K562 (cell line): ENCODE measurements around the gene TOR1A. TPM values are rescaled to one million over a fixed set of nuclear protein-coding genes. Genes with fewer than 3 reads are reported as not detected.

Experiments
- ATAC-seq: fragments of 200-7000 bp; cut with Tn5 transposase; 3 replicates; pipeline ENCODE4 v1.9.1; 2020; ENCODE audit warnings: moderate library complexity
- BruUV-seq: library from RNA; stranded (reverse); fragments of 400-500 nt; replicated peaks from 2 replicates; lab custom pipeline; 2021; lab: Mats Ljungman, UMichigan
- CTCF ChIA-PET: fragments of 300-600 bp; formaldehyde crosslinking; extraction: SDS; loops from one replicate; lab custom pipeline; 2021; ENCODE audit warnings: low intra/inter-chr PET ratio; lab: Yijun Ruan, JAX
- POLR2A ChIA-PET: fragments of 300-600, 350-650 bp; sonication (Branson Sonifier 250); formaldehyde crosslinking; extraction: SDS; loops from one replicate; lab custom pipeline; 2021; ENCODE audit warnings: antibody characterized with exemption, inconsistent platforms; lab: Yijun Ruan, JAX
- DNase-seq, 4 experiments: peaks; one replicate each; pipeline versions ENCODE4 v3.0.0 to v3.0.0-alpha.2; 2011 to 2018; ENCODE audit warnings: low spot score in 3 of 4, mixed read lengths in 3 of 4; ENCODE audit errors: extremely low read depth in 1 of 4
- FAIRE-seq: peaks from 2 replicates; lab custom pipeline; 2011; peaks lifted over from hg19 to GRCh38; lab: Jason Lieb, UNC
- H2AFZ ChIP-seq: 2 replicates; pipeline ENCODE4 v1.6.0; 2011; ENCODE audit warnings: low read depth, low read length, control low read depth, inconsistent platforms
- H3K27ac ChIP-seq: fragments of 200-600 bp; 3 replicates; pipeline ENCODE4 v1.8.0; 2011; ENCODE audit warnings: low read depth, mild to moderate bottlenecking, control low read depth, inconsistent platforms, low read length, moderate library complexity, mixed read lengths; ENCODE audit errors: extremely low read depth
- H3K27me3 ChIP-seq, 2 experiments: fragments of 300-600 bp in 1 of 2; 2 replicates in 1 of 2; 3 replicates in 1 of 2; pipeline versions ENCODE4 v1.6.0 to v1.8.0; 2011; ENCODE audit warnings: inconsistent platforms in 2 of 2, low read length in 2 of 2, mild to moderate bottlenecking in 1 of 2, mixed read lengths in 1 of 2, moderate library complexity in 1 of 2; ENCODE audit not compliant: control insufficient read depth in 2 of 2, insufficient read depth in 2 of 2
- H3K36me3 ChIP-seq: fragments of 300-600 bp; 3 replicates; pipeline ENCODE4 v1.8.0; 2011; ENCODE audit warnings: mild to moderate bottlenecking, low read length, inconsistent platforms; ENCODE audit not compliant: control insufficient read depth, insufficient read depth
- H3K4me1 ChIP-seq, 2 experiments: fragments of 200-600 bp in 1 of 2; replicated peaks in 1 of 2; 2 replicates in 1 of 2; 3 replicates in 1 of 2; pipeline versions ENCODE4 v1.5.1 to v1.8.0; 2011; ENCODE audit warnings: inconsistent platforms in 2 of 2, low read length in 2 of 2, mild to moderate bottlenecking in 1 of 2, mixed read lengths in 1 of 2, moderate library complexity in 1 of 2; ENCODE audit not compliant: control insufficient read depth in 2 of 2, insufficient read depth in 2 of 2
- H3K4me2 ChIP-seq: 2 replicates; pipeline ENCODE4 v1.6.1; 2011; ENCODE audit warnings: low read length, control low read depth, inconsistent platforms, mixed read lengths; ENCODE audit not compliant: insufficient read depth
- H3K4me3 ChIP-seq: fragments of 200-600 bp; sonication (generic), shearing (Covaris generic); 2 replicates; pipeline ENCODE4 v1.5.1; 2016; ENCODE audit warnings: control low read depth, inconsistent platforms
- H3K79me2 ChIP-seq: fragments of 200-600 bp; 3 replicates; pipeline ENCODE4 v1.8.0; 2011; ENCODE audit warnings: low read length, inconsistent platforms; ENCODE audit not compliant: control insufficient read depth, insufficient read depth
- H3K9ac ChIP-seq, 2 experiments: 2 replicates each; pipeline versions ENCODE4 v1.6.0 to v1.6.1; 2011; ENCODE audit warnings: low read depth in 2 of 2, low read length in 2 of 2, control low read depth in 1 of 2, inconsistent platforms in 1 of 2, mild to moderate bottlenecking in 1 of 2, mixed read lengths in 1 of 2; ENCODE audit not compliant: insufficient read depth in 1 of 2
- H3K9me1 ChIP-seq: one replicate; pipeline ENCODE4 v1.6.0; 2011; ENCODE audit warnings: inconsistent platforms, mild to moderate bottlenecking, low read length, moderate library complexity; ENCODE audit not compliant: control insufficient read depth, insufficient read depth
- H3K9me3 ChIP-seq: replicated peaks from 2 replicates; pipeline ENCODE4 v1.5.1; 2011; ENCODE audit warnings: low read depth, low read length, inconsistent platforms; ENCODE audit not compliant: control insufficient read depth, insufficient read depth
- H4K20me1 ChIP-seq: replicated peaks from 2 replicates; pipeline ENCODE4 v1.6.1; 2011; ENCODE audit warnings: low read length, inconsistent platforms, mixed read lengths; ENCODE audit not compliant: control insufficient read depth, insufficient read depth
- ADNP ChIP-seq: fragments of 200-800 bp; sonication (Bioruptor generic); IDR thresholded peaks from 2 replicates; pipeline ENCODE4 v1.6.1; 2016; ENCODE audit warnings: missing genetic modification characterization, missing compliant biosample characterization
- ATF1 ChIP-seq, 2 experiments: fragments of 450-650 bp in 1 of 2; IDR thresholded peaks; 2 replicates each; pipeline ENCODE4 v1.6.1; 2016; ENCODE audit warnings: missing compliant biosample characterization in 1 of 2, missing genetic modification characterization in 1 of 2
- BCOR ChIP-seq: fragments of 450-650 bp; IDR thresholded peaks from 2 replicates; pipeline ENCODE4 v1.6.1; 2016
- CTBP1 ChIP-seq: fragments of 450-650 bp; IDR thresholded peaks from 2 replicates; pipeline ENCODE4 v1.6.1; 2016; ENCODE audit warnings: borderline replicate concordance
- ELF4 ChIP-seq: fragments of 450-650 bp; formaldehyde crosslinking; IDR thresholded peaks from 2 replicates; pipeline ENCODE4 v1.4.0; 2022; ENCODE audit warnings: missing genetic modification characterization
- HNRNPL ChIP-seq: fragments of 200-400 bp; formaldehyde crosslinking; IDR thresholded peaks from 2 replicates; pipeline ENCODE4 v1.6.1; 2017; ENCODE audit warnings: low read depth, mild to moderate bottlenecking, low read length
- KDM2B ChIP-seq: fragments of 250-450 bp; sonication (Bioruptor Pico); IDR thresholded peaks from 2 replicates; pipeline ENCODE4 v1.8.0; 2021; ENCODE audit warnings: mild to moderate bottlenecking, moderate library complexity
- MNT ChIP-seq, 2 experiments: fragments of 450-650 bp; conservative IDR thresholded peaks; 2 replicates each; pipeline ENCODE4 v1.6.1; 2017; ENCODE audit warnings: mild to moderate bottlenecking in 2 of 2, moderate library complexity in 2 of 2
- POLR2G ChIP-seq: fragments of 200-400 bp; formaldehyde crosslinking; IDR thresholded peaks from 2 replicates; pipeline ENCODE4 v1.6.1; 2017; ENCODE audit warnings: low read depth, mild to moderate bottlenecking, antibody characterized with exemption, low read length, moderate library complexity
- RFX7 ChIP-seq: fragments of 250-450 bp; sonication (Bioruptor Pico); IDR thresholded peaks from 2 replicates; pipeline ENCODE4 v1.5.1; 2021; ENCODE audit warnings: mild to moderate bottlenecking
- ZNF280A ChIP-seq: fragments of 450-650 bp; IDR thresholded peaks from 2 replicates; pipeline ENCODE4 v1.6.1; 2018; ENCODE audit warnings: mild to moderate bottlenecking, low read depth; ENCODE audit not compliant: partially characterized antibody
- WGBS: fragments of 100-300 bp; shearing (Covaris generic); methylation state at CpG from one replicate; pipeline ENCODE4 v1.1.6; 2016; ENCODE audit warnings: low coverage, mixed read lengths; ENCODE audit not compliant: insufficient coverage; ENCODE audit errors: missing lambda C conversion rate; 5-methylcytosine and 5-hydroxymethylcytosine counted together
- in situ Hi-C: fragments of 300-500 bp; cut with MboI; formaldehyde crosslinking; loops from 4 replicates; pipeline ENCODE4 v1.15.0; 2018; ENCODE audit warnings: inconsistent platforms, mixed read lengths
- intact Hi-C: fragments of 100-400 bp; cut with micrococcal nuclease; formaldehyde crosslinking; loops from 2 replicates; pipeline ENCODE4 v1.14.2; 2022
- polyA plus RNA-seq, 8 experiments: library from polyadenylated mRNA; depleted of rRNA in 4 of 8; stranded (reverse) in 5 of 8; unstranded in 3 of 8; fragments of >200 nt; fragmentation: Nextera tagmentation in 2 of 8; fragmentation: Illumina TruSeq in 1 of 8; extraction: Ambion mirVana in 2 of 8; extraction: Trizol in 1 of 8; gene quantifications; 2 replicates each; pipeline versions ENCODE4 v1.2.1 to v1.2.3, GENCODE V29; 2011 to 2014; ENCODE audit warnings: inconsistent platforms in 1 of 8, missing spikeins in 1 of 8
- total RNA-seq, 7 experiments: library from RNA; depleted of rRNA in 6 of 7; stranded (reverse); fragments of >200 nt in 6 of 7; fragmentation: Illumina TruSeq in 2 of 7; extraction: Trizol in 2 of 7; gene quantifications; 2 replicates each; pipeline versions ENCODE4 v1.2.1 to v1.2.3, GENCODE V29; 2011 to 2021; ENCODE audit warnings: low replicate concordance in 1 of 7
- TF ChIP-seq, protein P1 (sequence below): IDR thresholded peaks from 2 replicates; pipeline ENCODE4 v1.6.1; 2011; ENCODE audit warnings: borderline replicate concordance, low read depth, mild to moderate bottlenecking, moderate library complexity, low read length; ENCODE audit not compliant: insufficient read depth, poor library complexity, severe bottlenecking

The TOR1A gene
- total and polyA plus RNA-seq, 9 of the 15 experiments (the other 6 are each of a cell fraction or from before 2014, with no cell fraction given), result 4.5 to 85.8 (median 51.3) TPM

DNA sequence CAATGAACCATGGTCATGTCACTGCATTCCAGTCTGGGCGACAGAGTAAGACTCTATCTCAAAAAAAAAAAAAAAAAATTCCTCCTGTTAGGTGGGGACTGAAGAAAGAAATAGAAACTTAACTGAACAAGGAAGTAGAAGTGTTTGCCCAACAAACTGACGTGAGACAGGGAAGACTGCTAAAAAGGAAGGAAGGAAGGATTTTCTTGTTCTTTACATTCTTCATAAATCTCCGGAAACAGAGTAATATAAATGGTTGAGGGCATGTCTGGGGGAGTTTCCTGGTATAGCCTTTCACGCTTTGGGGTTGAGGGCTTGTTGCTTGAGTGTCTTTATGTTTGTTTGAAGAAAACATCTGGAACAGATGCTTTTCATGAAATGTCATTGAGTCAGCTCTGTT lies 17.9 kb downstream of the TOR1A start:
- Histone ChIP-seq H3K79me2 (peaks cover 11% of the 10 kb centered on the region), H3K27me3 (no peaks in the 10 kb centered on the region), H3K9ac (no peak overlapping the region), H4K20me1 (peaks cover 7% of the 10 kb centered on the region; the same call in 1 of the 2 replicates), H3K27ac (no peak overlapping the region), H3K4me3 (no peak overlapping the region), H3K4me2 (no peak overlapping the region), H3K4me1 (peaks cover 7 to 30% of the 10 kb centered on the region in 2 experiments; a peak in 4 of 5 replicates), H3K9me1 (peaks cover 6% of the 10 kb centered on the region), H3K36me3 (peaks cover 56% of the 10 kb centered on the region; the same call in 2 of the 3 replicates), H3K9me3 (no peaks in the 10 kb centered on the region), H2AFZ (no peak overlapping the region)
- ATAC-seq, result no peak
- WGBS, result 91% methylated on average over 4 of the region's 4 CpGs
- in situ Hi-C loops (no loop called here), intact Hi-C loops (no loop called here)
- no peak for DNase-seq
- ChIA-PET CTCF (no interaction called here), POLR2A (interaction anchor here (0.6 to 1.0 kb wide), 2 partner anchors 79 to 594 kb away, joined by 3 to 4 read pairs; no protein-coding TSS in a partner anchor)
- FAIRE-seq, result no peak
- BruUV-seq, result no TSS peak
- TF ChIP-seq ZNF280A (no peak), ELF4 (no peak), MNT (conservative IDR thresholded peaks at IDR 0.05) (no peak), HNRNPL (no peak), BCOR (no peak), RFX7 (CRISPR knock-in tag) (no peak), KDM2B (no peak), ATF1 (CRISPR knock-in tag; IDR thresholded peaks at IDR 0.05) (no peak), ATF1 (tag; IDR thresholded peaks at IDR 0.05) (no peak), POLR2G (no peak), ADNP (tag) (no peak), CTBP1 (no peak)
- TF ChIP-seq, protein P1, sequence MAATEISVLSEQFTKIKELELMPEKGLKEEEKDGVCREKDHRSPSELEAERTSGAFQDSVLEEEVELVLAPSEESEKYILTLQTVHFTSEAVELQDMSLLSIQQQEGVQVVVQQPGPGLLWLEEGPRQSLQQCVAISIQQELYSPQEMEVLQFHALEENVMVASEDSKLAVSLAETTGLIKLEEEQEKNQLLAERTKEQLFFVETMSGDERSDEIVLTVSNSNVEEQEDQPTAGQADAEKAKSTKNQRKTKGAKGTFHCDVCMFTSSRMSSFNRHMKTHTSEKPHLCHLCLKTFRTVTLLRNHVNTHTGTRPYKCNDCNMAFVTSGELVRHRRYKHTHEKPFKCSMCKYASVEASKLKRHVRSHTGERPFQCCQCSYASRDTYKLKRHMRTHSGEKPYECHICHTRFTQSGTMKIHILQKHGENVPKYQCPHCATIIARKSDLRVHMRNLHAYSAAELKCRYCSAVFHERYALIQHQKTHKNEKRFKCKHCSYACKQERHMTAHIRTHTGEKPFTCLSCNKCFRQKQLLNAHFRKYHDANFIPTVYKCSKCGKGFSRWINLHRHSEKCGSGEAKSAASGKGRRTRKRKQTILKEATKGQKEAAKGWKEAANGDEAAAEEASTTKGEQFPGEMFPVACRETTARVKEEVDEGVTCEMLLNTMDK, result no peak
